Measurements from ENCODE around the gene STAG3.

DNA sequence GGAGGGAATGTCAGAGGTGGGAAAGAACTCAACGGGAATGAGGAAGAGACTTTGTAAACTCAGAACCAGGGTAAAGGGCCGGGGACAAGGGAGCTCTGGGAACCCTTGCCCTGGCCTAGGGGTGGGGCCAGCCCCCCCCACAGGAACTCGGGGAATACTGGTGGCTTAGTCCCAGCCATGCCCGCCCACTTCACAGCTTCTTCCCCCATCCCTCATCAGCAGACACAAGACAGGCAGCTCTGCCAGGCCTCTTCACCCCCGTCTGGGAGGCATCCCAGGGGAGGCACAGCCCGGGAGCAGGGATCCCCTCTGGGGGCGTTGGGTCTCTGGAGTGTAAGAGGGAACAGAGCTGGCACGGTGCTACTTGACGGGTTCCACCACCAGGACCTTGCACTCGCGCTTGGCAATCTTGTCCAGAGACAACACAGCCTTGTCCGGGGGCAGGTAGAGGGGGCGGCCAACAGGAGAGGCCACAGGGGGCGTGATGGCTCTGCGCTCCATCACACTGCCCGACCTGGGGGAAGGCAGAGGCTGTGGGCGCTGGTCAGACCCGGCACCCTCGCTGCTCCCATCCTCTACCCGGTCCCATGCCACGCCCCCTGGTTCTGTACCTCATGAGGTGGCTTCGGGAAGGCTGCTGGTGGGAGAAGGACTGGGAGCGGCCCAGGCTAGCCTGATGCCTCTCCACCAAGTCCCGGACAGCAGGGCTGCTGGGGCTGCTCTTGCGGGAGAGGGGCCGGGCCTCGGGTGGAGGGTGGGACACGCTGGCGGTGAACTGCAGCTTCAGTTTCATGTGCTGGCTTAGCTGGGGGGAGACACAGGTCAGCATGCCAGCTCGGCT, 22.8 kb upstream of the STAG3 start:
- TF ChIP-seq, protein P1, sequence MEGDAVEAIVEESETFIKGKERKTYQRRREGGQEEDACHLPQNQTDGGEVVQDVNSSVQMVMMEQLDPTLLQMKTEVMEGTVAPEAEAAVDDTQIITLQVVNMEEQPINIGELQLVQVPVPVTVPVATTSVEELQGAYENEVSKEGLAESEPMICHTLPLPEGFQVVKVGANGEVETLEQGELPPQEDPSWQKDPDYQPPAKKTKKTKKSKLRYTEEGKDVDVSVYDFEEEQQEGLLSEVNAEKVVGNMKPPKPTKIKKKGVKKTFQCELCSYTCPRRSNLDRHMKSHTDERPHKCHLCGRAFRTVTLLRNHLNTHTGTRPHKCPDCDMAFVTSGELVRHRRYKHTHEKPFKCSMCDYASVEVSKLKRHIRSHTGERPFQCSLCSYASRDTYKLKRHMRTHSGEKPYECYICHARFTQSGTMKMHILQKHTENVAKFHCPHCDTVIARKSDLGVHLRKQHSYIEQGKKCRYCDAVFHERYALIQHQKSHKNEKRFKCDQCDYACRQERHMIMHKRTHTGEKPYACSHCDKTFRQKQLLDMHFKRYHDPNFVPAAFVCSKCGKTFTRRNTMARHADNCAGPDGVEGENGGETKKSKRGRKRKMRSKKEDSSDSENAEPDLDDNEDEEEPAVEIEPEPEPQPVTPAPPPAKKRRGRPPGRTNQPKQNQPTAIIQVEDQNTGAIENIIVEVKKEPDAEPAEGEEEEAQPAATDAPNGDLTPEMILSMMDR (IDR thresholded peaks at IDR 0.05), result no peak
- no peak for TF ChIP-seq POLR2A (IDR thresholded peaks at IDR 0.05)

Measured in prostate gland (tissue), 2 donors.